ENCODE measurements around the gene CCDC88C.

Gene CCDC88C

GRCh38 chr14:91390165-91390778, 27.3 kb downstream of the CCDC88C start:
- Histone ChIP-seq H3K79me2 (ENCODE audit: insufficient read depth, low read depth) (peaks cover 94% of the 10 kb centered on the region), H3K36me3 (ENCODE audit: insufficient read depth) (no peaks in the 10 kb centered on the region), H2AFZ (ENCODE audit: low read depth) (no peak overlapping the region), H4K20me1 (ENCODE audit: insufficient read depth) (no peaks in the 10 kb centered on the region), H3K4me1 (ENCODE audit: low read depth, poor library complexity, severe bottlenecking) (peaks cover 9% of the 10 kb centered on the region), H3K4me2 (no peak overlapping the region), H3K27me3 (ENCODE audit: insufficient read depth, low read depth) (no peaks in the 10 kb centered on the region), H3K9ac (no peak overlapping the region), H3K27ac (no peak overlapping the region), H3K4me3 (IDR thresholded peaks at IDR 0.05; ENCODE audit: insufficient read depth, low read depth, low read length) (no peak overlapping the region)
- TF ChIP-seq CTCF (conservative IDR thresholded peaks at IDR 0.05; ENCODE audit: low read depth, low read length): no peak

- Histone ChIP-seq H3K4me2 (no peak overlapping the region), H2AFZ (ENCODE audit: low read depth) (no peak overlapping the region), H3K4me3 (IDR thresholded peaks at IDR 0.05; ENCODE audit: insufficient read depth, low read depth, low read length) (no peak overlapping the region), H3K27ac (no peak overlapping the region), H3K27me3 (ENCODE audit: insufficient read depth, low read depth) (no peaks in the 10 kb centered on the region), H3K4me1 (ENCODE audit: low read depth, poor library complexity, severe bottlenecking) (peaks cover 9% of the 10 kb centered on the region), H3K36me3 (ENCODE audit: insufficient read depth) (no peaks in the 10 kb centered on the region), H3K9ac (no peak overlapping the region), H4K20me1 (ENCODE audit: insufficient read depth) (no peaks in the 10 kb centered on the region), H3K79me2 (ENCODE audit: insufficient read depth, low read depth) (peaks cover 89% of the 10 kb centered on the region)
- no peak for TF ChIP-seq CTCF (conservative IDR thresholded peaks at IDR 0.05; ENCODE audit: low read depth, low read length)
Measured at GRCh38 chr14:91389150-91389549, 28.5 kb downstream of the CCDC88C start.

- Histone ChIP-seq H3K4me1 (ENCODE audit: low read depth, poor library complexity, severe bottlenecking) (peaks cover 9% of the 10 kb centered on the region), H3K36me3 (ENCODE audit: insufficient read depth) (no peaks in the 10 kb centered on the region), H3K9ac (no peak overlapping the region), H3K4me3 (IDR thresholded peaks at IDR 0.05; ENCODE audit: insufficient read depth, low read depth, low read length) (no peak overlapping the region), H3K79me2 (ENCODE audit: insufficient read depth, low read depth) (peaks cover 89% of the 10 kb centered on the region), H3K27ac (no peak overlapping the region), H2AFZ (ENCODE audit: low read depth) (no peak overlapping the region), H4K20me1 (ENCODE audit: insufficient read depth) (no peaks in the 10 kb centered on the region), H3K27me3 (ENCODE audit: insufficient read depth, low read depth) (no peaks in the 10 kb centered on the region), H3K4me2 (no peak overlapping the region)
- TF ChIP-seq CTCF (conservative IDR thresholded peaks at IDR 0.05; ENCODE audit: low read depth, low read length): no peak
Measured at GRCh38 chr14:91388551-91388975, 29.1 kb downstream of the CCDC88C start.

- H3K4me3 ChIP-seq (IDR thresholded peaks at IDR 0.05; ENCODE audit: insufficient read depth, low read depth, low read length): no peak overlapping the region
Measured at GRCh38 chr14:91387951-91388381, 29.7 kb downstream of the CCDC88C start.

More at GRCh38 chr14:91387951-91388381, 29.7 kb downstream of the CCDC88C start:
- no peaks in the 10 kb centered on the region for H4K20me1 ChIP-seq (ENCODE audit: insufficient read depth)
- H3K4me1 ChIP-seq (ENCODE audit: low read depth, poor library complexity, severe bottlenecking): peaks cover 9% of the 10 kb centered on the region
- H3K9ac ChIP-seq: no peak overlapping the region
- no peak overlapping the region for H2AFZ ChIP-seq (ENCODE audit: low read depth)
- no peaks in the 10 kb centered on the region for H3K36me3 ChIP-seq (ENCODE audit: insufficient read depth)
- no peak overlapping the region for H3K4me2 ChIP-seq
- no peak for TF ChIP-seq CTCF (conservative IDR thresholded peaks at IDR 0.05; ENCODE audit: low read depth, low read length)
- H3K79me2 ChIP-seq (ENCODE audit: insufficient read depth, low read depth): peaks cover 88% of the 10 kb centered on the region
- no peaks in the 10 kb centered on the region for H3K27me3 ChIP-seq (ENCODE audit: insufficient read depth, low read depth)
- no peak overlapping the region for H3K27ac ChIP-seq

Data from KMS-11 (cell line).